ENCODE data around the gene GIT1.

DNA sequence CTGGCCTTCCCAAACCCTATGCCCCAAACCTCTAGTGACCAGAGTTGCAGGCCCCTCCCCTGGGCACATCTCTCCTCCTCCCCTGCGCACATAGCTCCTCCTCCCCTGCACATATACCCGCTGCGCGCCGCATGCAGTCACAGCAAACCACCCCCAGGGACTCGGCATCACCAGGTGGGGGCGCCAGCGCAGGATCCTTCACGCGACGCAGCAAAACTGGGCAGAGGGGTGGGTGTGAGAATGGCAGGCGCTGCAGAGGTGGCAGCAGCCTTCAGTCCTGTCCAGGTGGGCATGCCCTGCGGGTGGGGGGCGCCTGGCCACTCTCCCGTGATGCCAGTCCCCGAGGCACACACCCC, 27.7 kb upstream of the GIT1 start:
- peak; percentile 38; the same call in 1 of the 2 replicates for TF ChIP-seq CREB1 (CRISPR knock-in tag; IDR thresholded peaks at IDR 0.05; ENCODE audit: low read depth)
- peak; percentile 77 to 94 for TF ChIP-seq CTCF (conservative IDR thresholded peaks at IDR 0.05; ENCODE audit: low read depth in 2 of 2)
- 0 out of 2 replicates have a peak, but pooled peaks have one; percentile 22 for TF ChIP-seq POLR2AphosphoS5 (IDR thresholded peaks at IDR 0.05; ENCODE audit: low read depth)
- TF ChIP-seq, protein P1, sequence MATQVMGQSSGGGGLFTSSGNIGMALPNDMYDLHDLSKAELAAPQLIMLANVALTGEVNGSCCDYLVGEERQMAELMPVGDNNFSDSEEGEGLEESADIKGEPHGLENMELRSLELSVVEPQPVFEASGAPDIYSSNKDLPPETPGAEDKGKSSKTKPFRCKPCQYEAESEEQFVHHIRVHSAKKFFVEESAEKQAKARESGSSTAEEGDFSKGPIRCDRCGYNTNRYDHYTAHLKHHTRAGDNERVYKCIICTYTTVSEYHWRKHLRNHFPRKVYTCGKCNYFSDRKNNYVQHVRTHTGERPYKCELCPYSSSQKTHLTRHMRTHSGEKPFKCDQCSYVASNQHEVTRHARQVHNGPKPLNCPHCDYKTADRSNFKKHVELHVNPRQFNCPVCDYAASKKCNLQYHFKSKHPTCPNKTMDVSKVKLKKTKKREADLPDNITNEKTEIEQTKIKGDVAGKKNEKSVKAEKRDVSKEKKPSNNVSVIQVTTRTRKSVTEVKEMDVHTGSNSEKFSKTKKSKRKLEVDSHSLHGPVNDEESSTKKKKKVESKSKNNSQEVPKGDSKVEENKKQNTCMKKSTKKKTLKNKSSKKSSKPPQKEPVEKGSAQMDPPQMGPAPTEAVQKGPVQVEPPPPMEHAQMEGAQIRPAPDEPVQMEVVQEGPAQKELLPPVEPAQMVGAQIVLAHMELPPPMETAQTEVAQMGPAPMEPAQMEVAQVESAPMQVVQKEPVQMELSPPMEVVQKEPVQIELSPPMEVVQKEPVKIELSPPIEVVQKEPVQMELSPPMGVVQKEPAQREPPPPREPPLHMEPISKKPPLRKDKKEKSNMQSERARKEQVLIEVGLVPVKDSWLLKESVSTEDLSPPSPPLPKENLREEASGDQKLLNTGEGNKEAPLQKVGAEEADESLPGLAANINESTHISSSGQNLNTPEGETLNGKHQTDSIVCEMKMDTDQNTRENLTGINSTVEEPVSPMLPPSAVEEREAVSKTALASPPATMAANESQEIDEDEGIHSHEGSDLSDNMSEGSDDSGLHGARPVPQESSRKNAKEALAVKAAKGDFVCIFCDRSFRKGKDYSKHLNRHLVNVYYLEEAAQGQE (IDR thresholded peaks at IDR 0.05; ENCODE audit: unreplicated experiment): no peak
- TF ChIP-seq EZH2phosphoT487 (IDR thresholded peaks at IDR 0.05; ENCODE audit: unreplicated experiment): no peak

All from GM23338 (cell line).